ENCODE results near the gene NAT10.

- TF ChIP-seq, protein P1, sequence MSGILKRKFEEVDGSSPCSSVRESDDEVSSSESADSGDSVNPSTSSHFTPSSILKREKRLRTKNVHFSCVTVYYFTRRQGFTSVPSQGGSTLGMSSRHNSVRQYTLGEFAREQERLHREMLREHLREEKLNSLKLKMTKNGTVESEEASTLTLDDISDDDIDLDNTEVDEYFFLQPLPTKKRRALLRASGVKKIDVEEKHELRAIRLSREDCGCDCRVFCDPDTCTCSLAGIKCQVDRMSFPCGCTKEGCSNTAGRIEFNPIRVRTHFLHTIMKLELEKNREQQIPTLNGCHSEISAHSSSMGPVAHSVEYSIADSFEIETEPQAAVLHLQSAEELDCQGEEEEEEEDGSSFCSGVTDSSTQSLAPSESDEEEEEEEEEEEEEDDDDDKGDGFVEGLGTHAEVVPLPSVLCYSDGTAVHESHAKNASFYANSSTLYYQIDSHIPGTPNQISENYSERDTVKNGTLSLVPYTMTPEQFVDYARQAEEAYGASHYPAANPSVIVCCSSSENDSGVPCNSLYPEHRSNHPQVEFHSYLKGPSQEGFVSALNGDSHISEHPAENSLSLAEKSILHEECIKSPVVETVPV (CRISPR knock-in tag; IDR thresholded peaks at IDR 0.05), result no peak
- TF ChIP-seq RARB (CRISPR knock-in tag; IDR thresholded peaks at IDR 0.05), result no peak
- TF ChIP-seq ISL1 (CRISPR knock-in tag; IDR thresholded peaks at IDR 0.05), result no peak
- TF ChIP-seq, protein P2, sequence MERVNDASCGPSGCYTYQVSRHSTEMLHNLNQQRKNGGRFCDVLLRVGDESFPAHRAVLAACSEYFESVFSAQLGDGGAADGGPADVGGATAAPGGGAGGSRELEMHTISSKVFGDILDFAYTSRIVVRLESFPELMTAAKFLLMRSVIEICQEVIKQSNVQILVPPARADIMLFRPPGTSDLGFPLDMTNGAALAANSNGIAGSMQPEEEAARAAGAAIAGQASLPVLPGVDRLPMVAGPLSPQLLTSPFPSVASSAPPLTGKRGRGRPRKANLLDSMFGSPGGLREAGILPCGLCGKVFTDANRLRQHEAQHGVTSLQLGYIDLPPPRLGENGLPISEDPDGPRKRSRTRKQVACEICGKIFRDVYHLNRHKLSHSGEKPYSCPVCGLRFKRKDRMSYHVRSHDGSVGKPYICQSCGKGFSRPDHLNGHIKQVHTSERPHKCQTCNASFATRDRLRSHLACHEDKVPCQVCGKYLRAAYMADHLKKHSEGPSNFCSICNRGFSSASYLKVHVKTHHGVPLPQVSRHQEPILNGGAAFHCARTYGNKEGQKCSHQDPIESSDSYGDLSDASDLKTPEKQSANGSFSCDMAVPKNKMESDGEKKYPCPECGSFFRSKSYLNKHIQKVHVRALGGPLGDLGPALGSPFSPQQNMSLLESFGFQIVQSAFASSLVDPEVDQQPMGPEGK (CRISPR knock-in tag; IDR thresholded peaks at IDR 0.05; ENCODE audit: borderline replicate concordance), result no peak
These were observed 46.8 kb downstream of the NAT10 start for GRCh38 chr11:34151916-34152845.
